Ascending aorta (tissue), 2 donors: Measurements from ENCODE around the gene HDAC9. TPM values are rescaled to one million over a fixed set of nuclear protein-coding genes. Genes with fewer than 3 reads are reported as not detected.

ENCODE experiments used
- DNase-seq, 2 donors: peaks; one replicate each; pipeline ENCODE4 v3.0.0-alpha.2; 2019; ENCODE audit warnings: low spot score in 2 of 2
- H3K27ac ChIP-seq, 2 donors: fragments of 200-600 bp; sonication (generic); one replicate each; pipeline ENCODE4 v1.5.1; 2016 to 2017; ENCODE audit warnings: mild to moderate bottlenecking in 1 of 2
- H3K27me3 ChIP-seq: fragments of 200-600 bp; sonication (generic); one replicate; pipeline ENCODE4 v1.5.1; 2017
- H3K36me3 ChIP-seq, 2 donors: fragments of 200-600 bp; sonication (generic); one replicate each; pipeline ENCODE4 v1.5.1; 2016
- H3K4me1 ChIP-seq, 2 donors: fragments of 200-600 bp; sonication (generic); one replicate each; pipeline ENCODE4 v1.5.1; 2016 to 2017; ENCODE audit warnings: mild to moderate bottlenecking in 1 of 2
- H3K4me3 ChIP-seq, 2 donors: fragments of 200-600 bp; sonication (generic); one replicate each; pipeline ENCODE4 v1.5.1; 2016 to 2017; ENCODE audit warnings: mild to moderate bottlenecking in 1 of 2
- H3K9me3 ChIP-seq, 2 donors: fragments of 200-600 bp; sonication (generic); one replicate each; pipeline ENCODE4 v1.5.1; 2016
- CTCF ChIP-seq, 3 experiments: fragments of 200-600 bp in 2 of 3; fragments of 450-650 bp in 1 of 3; sonication (generic) in 2 of 3; IDR thresholded peaks; one replicate each; pipeline ENCODE4 v1.5.1; 2016 to 2019; ENCODE audit warnings: antibody characterized with exemption in 3 of 3, mild to moderate bottlenecking in 1 of 3, moderate library complexity in 1 of 3
- intact Hi-C: fragments of 100-400 bp; cut with DNase I; formaldehyde crosslinking; loops from one replicate; pipeline ENCODE4 v1.15.1; 2023
- total RNA-seq: library from RNA; depleted of rRNA; stranded (reverse); fragments of >200 nt; gene quantifications from one replicate; pipeline ENCODE4 v1.1.0, GENCODE V29; 2016

Gene HDAC9
- total RNA-seq, 1 donor from 2014 or later = 33.4 TPM

- no peak for DNase-seq
- no peaks in the 10 kb centered on the region for H3K9me3 ChIP-seq
- no peaks in the 10 kb centered on the region for H3K27me3 ChIP-seq
- intact Hi-C loops = loop anchor here (10.0 kb wide), 1 partner anchor 543 kb away; the partner anchor contains the start of gene TWIST1
- H3K4me1 ChIP-seq = peaks cover 0 to 25% of the 10 kb centered on the region in 2 donors
- TF ChIP-seq CTCF (IDR thresholded peaks at IDR 0.05) = no peak
- no peak overlapping the region for H3K4me3 ChIP-seq
- peaks cover 0 to 5% of the 10 kb centered on the region in 2 donors for H3K36me3 ChIP-seq
- H3K27ac ChIP-seq = peak overlapping the region; percentile 13 to 20
Observed at GRCh38 chr7:18572154-18572553, 76.6 kb downstream of the HDAC9 start.

GRCh38 chr7:18572885-18573284, 77.3 kb downstream of the HDAC9 start:
- Histone ChIP-seq H3K4me3 (peak overlapping the region in 1 of 2 donors; percentile 51), H3K27ac (no peak overlapping the region), H3K36me3 (peaks cover 0 to 5% of the 10 kb centered on the region in 2 donors), H3K4me1 (peaks cover 0 to 26% of the 10 kb centered on the region in 2 donors), H3K27me3 (no peaks in the 10 kb centered on the region), H3K9me3 (no peaks in the 10 kb centered on the region)
- intact Hi-C loops = loop anchor here (10.0 kb wide), 1 partner anchor 542 kb away; the partner anchor contains the start of gene TWIST1
- DNase-seq = no peak
- TF ChIP-seq CTCF (IDR thresholded peaks at IDR 0.05) = no peak

GRCh38 chr7:18573410-18574234, 78.1 kb downstream of the HDAC9 start:
- TF ChIP-seq CTCF (IDR thresholded peaks at IDR 0.05) = no peak
- Histone ChIP-seq H3K27ac (peak overlapping the region in 1 of 2 donors; percentile 53), H3K4me3 (peak overlapping the region in 1 of 2 donors; percentile 51), H3K27me3 (no peaks in the 10 kb centered on the region), H3K4me1 (peaks cover 0 to 26% of the 10 kb centered on the region in 2 donors), H3K9me3 (no peaks in the 10 kb centered on the region), H3K36me3 (peaks cover 0 to 5% of the 10 kb centered on the region in 2 donors)
- intact Hi-C loops = loop anchor here (10.0 kb wide), 1 partner anchor 541 kb away; the partner anchor contains the start of gene TWIST1
- peak in 1 of 2 donors; percentile 64 for DNase-seq

GRCh38 chr7:18574235-18574540, 78.6 kb downstream of the HDAC9 start:
- Histone ChIP-seq H3K4me1 (peaks cover 0 to 26% of the 10 kb centered on the region in 2 donors), H3K36me3 (peaks cover 0 to 5% of the 10 kb centered on the region in 2 donors), H3K27ac (no peak overlapping the region), H3K4me3 (no peak overlapping the region), H3K9me3 (no peaks in the 10 kb centered on the region), H3K27me3 (no peaks in the 10 kb centered on the region)
- peak in 1 of 2 donors; percentile 58 for DNase-seq
- intact Hi-C loops = loop anchor here (10.0 kb wide), 1 partner anchor 541 kb away; the partner anchor contains the start of gene TWIST1
- no peak for TF ChIP-seq CTCF (IDR thresholded peaks at IDR 0.05)

- intact Hi-C loops = loop anchor here (10.0 kb wide), 1 partner anchor 540 kb away; the partner anchor contains the start of gene TWIST1
- Histone ChIP-seq H3K36me3 (peaks cover 0 to 5% of the 10 kb centered on the region in 2 donors), H3K27ac (no peak overlapping the region), H3K9me3 (no peaks in the 10 kb centered on the region), H3K4me1 (peaks cover 0 to 26% of the 10 kb centered on the region in 2 donors), H3K27me3 (no peaks in the 10 kb centered on the region), H3K4me3 (no peak overlapping the region)
- peak in 1 of 2 donors; percentile 60 for DNase-seq
- no peak for TF ChIP-seq CTCF (IDR thresholded peaks at IDR 0.05)
Observed at GRCh38 chr7:18574676-18575075, 79.1 kb downstream of the HDAC9 start.
